DMS53 treated with DMSO at 0.1 percent for 48 hours (cell line): Measurements from ENCODE around the gene PTPRF.

ENCODE experiments used
- DNase-seq: peaks from one replicate; lab custom pipeline; 2025; ENCODE audit not compliant: unreplicated experiment; lab: John Stamatoyannopoulos, UW

PTPRF gene

DNA sequence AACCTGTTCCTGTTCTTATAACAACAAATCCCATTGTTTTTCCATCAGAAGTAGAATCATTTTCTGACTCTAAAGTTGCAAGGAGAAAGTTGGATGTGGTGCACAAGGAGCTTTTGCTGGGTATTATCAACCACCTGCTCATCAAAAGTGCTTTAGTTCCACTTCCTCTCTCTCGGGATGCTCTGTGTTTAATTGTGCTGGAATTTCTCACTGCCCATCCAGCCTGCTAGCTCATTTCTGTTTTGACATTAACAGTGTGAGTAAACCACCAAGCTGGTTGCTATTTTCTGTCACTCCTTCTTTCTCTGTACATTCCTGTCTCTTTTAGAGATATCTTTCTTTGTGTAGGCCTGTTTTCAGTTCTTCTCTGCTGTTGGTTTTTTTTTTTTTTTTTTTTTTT is 125.3 kb downstream of the PTPRF start:
- no peak for DNase-seq

DNA sequence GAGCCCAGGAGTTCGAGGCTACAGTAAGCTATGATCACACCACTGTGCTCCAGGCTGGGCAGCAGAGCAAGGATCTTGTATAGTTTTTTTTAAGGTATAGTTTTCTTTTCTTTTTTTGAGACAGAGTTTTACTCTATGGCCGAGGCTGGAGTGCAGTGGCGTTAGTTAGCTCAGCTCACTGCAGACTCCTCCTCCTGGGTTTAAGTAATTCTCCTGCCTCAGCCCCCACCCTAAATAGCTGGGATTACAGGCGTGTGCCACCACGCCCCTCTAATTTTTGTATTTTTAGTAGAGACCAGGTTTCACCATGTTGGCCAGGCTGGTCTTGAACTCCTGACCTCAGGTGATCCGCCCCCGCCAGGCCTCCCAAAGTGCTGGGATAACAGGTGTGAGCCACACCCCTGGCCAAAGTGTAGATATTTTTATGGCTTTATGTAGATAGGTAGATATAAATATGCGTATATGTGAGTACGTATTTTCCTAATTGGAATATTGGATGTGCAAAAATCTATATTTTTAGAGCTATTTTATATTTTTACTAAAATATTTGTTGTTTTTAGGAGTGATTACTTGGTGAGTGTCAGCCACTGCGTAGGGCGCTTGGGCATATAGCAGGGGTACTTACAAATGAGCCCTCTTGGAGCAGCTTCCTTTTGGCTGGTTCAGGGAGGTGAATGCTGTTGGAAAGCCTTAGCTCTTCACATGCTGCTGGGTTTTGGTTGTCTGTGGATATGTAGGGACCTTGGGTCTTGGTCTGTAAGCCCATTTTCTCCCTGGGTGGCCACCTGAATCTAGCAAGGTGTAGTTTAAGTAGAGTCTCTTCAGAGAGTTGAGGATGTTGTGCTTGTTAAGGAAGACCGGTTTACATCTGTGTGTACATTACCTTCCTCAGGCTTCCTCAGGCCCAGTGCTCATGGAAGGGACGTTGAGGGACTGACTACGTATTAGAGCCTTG is 128.8 kb downstream of the PTPRF start:
- no peak for DNase-seq

DNA sequence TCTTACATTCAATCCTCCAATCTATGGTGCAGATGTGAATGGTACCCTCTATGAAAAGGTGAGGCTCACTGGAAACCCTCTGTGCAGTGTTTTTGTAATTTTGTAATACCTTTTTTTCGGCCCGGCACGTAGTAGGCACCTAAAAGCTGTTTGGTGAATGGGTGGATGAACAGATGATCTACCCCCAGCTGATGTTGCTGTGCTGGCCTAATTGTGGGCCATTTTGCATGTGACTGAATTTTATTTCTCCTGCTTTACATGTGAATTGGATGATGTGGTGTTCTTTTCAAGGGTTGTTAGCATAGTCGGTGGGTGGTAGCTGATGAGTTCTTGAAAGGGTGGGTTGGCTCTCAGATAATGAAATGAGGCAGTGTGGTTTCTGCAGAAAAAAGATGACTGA is 129.7 kb downstream of the PTPRF start:
- DNase-seq = no peak

- no peak for DNase-seq
Observed at GRCh38 chr1:43664369-43664768, 133.7 kb downstream of the PTPRF start.

GRCh38 chr1:43666608-43667007 is 135.9 kb downstream of the PTPRF start:
- DNase-seq = no peak

- DNase-seq = no peak
Observed at GRCh38 chr1:43668956-43669355, 138.3 kb downstream of the PTPRF start.

- DNase-seq = no peak
Observed at GRCh38 chr1:43669878-43670277, 139.2 kb downstream of the PTPRF start.

DNA sequence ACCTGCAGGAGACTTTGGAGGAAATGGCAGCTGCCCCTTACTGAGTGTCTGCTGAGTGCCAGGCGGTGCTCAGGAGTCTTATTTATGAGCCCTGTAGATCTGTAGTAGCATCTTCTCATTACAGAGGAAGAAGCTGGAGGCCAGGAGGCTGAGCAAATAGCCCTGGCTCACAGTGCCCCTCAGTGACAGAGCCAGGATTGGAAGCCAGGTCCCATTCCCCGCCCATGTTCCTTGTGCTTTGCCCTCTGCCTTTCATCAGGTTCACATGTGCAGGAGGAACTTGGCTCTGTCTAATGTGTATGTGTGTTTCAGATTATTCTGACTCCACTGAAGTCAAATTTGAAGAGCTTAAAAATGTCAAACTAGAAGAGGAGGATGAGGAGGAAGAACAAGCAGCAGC is 140.5 kb downstream of the PTPRF start:
- DNase-seq = no peak

DNA sequence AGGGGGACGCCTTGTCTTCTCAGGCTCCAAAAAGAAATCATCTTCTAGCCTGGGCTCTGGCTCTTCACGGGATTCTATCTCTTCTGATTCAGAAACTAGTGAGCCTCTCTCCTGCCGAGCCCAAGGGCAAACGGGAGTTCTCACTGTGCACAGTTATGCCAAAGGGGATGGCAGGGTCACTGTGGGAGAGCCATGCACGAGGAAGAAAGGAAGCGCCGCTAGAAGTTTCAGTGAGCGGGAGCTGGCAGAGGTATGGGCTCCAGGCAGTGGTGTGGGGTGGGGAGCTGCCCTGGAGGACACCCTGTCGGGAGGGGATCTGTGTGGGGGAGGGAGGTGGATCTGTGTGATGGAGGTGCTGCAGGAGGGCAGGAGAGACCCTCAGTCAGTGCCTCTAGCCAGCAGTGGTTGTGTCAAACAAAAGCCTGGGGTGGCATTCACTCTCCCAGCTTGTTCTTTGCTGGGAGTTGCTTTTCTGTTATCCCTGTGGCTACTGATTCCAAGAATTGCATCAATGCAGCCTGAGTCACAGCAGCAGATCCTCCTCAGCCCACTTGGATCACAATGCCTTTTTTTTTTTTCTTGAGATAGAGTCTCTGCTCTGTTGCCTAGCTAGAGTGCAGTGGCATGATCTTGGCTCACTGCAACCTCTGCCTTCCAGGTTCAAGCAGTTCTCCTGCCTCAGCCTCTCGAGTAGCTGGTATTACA is 141.1 kb downstream of the PTPRF start:
- DNase-seq = no peak

- DNase-seq = no peak
Observed at GRCh38 chr1:43673261-43673660, 142.6 kb downstream of the PTPRF start.
